Muscle of leg (tissue), 11 donors: ENCODE results near the gene UBXN2A. TPM values are rescaled to one million over a fixed set of nuclear protein-coding genes. Genes with fewer than 3 reads are reported as not detected.
"Not testable (repeated sequence)": the region's sequence is repeated elsewhere in the genome, so short reads cannot be mapped to it uniquely, and the experiment has no call there.

Source experiments
- DNase-seq: peaks from one replicate; pipeline ENCODE4 v3.0.0; 2013
- H3K27ac ChIP-seq: one replicate; pipeline ENCODE4 v1.5.1; 2013; ENCODE audit warnings: mild to moderate bottlenecking, low read length, control low read depth
- H3K27me3 ChIP-seq: one replicate; pipeline ENCODE4 v1.6.1; 2013; ENCODE audit warnings: low read length; ENCODE audit not compliant: control insufficient read depth, insufficient read depth
- H3K36me3 ChIP-seq: one replicate; pipeline ENCODE4 v1.6.1; 2013; ENCODE audit warnings: low read length; ENCODE audit not compliant: control insufficient read depth, insufficient read depth
- H3K4me1 ChIP-seq: one replicate; pipeline ENCODE4 v1.6.1; 2013; ENCODE audit warnings: low read length; ENCODE audit not compliant: control insufficient read depth, insufficient read depth
- H3K4me3 ChIP-seq: one replicate; pipeline ENCODE4 v1.5.1; 2013; ENCODE audit warnings: low read length, control low read depth
- H3K9me3 ChIP-seq: replicated peaks from 2 replicates; pipeline ENCODE4 v1.6.1; 2013; ENCODE audit warnings: low read depth, low read length; ENCODE audit not compliant: control insufficient read depth
- WGBS: methylation state at CpG from one replicate; pipeline ENCODE4 v1.1.5; 2013; ENCODE audit warnings: missing lambda C conversion rate; ENCODE audit not compliant: insufficient coverage; 5-methylcytosine and 5-hydroxymethylcytosine counted together
- polyA plus RNA-seq, 8 donors: library from polyadenylated mRNA; unstranded; fragments of 120-200 nt; gene quantifications; one replicate each; pipeline versions ENCODE4 v1.2.1 to v1.2.3, GENCODE V29; 2013; ENCODE audit warnings: inconsistent platforms in 1 of 8, low replicate concordance in 1 of 8; ENCODE audit not compliant: insufficient read length in 8 of 8, insufficient read depth in 1 of 8
- total RNA-seq: library from RNA; stranded (reverse); fragments of 120-200 nt; gene quantifications from one replicate; pipeline ENCODE4 v1.2.4, GENCODE V29; 2013

Gene UBXN2A
- total and polyA plus RNA-seq, 9 donors, result 13.8 to 23.9 (median 19.0) TPM

- not testable (repeated sequence) for H3K4me1 ChIP-seq, H3K9me3 ChIP-seq, H3K27ac ChIP-seq, H3K4me3 ChIP-seq, DNase-seq, H3K27me3 ChIP-seq
- peaks cover 11% of the 10 kb centered on the region for H3K36me3 ChIP-seq
- 94% methylated on average over 5 of the region's 6 CpGs for WGBS
Observed at GRCh38 chr2:24043133-24043532, 102.9 kb downstream of the UBXN2A start.

- Histone ChIP-seq H3K9me3 (no peaks in the 10 kb centered on the region), H3K36me3 (no peaks in the 10 kb centered on the region), H3K4me1 (peaks cover 16% of the 10 kb centered on the region), H3K27ac (no peak overlapping the region), H3K4me3 (no peak overlapping the region), H3K27me3 (peaks cover 9% of the 10 kb centered on the region)
- 87% methylated on average over 3 of the region's 11 CpGs for WGBS
- no peak for DNase-seq
Observed at GRCh38 chr2:24045511-24046508, 105.5 kb downstream of the UBXN2A start.

- peaks cover 9% of the 10 kb centered on the region for H3K27me3 ChIP-seq
- no CpG with 5 or more reads among the region's 2 CpGs for WGBS
- peaks cover 16% of the 10 kb centered on the region for H3K4me1 ChIP-seq
- no peak overlapping the region for H3K27ac ChIP-seq
- H3K9me3 ChIP-seq, result no peaks in the 10 kb centered on the region
- DNase-seq, result no peak
- H3K4me3 ChIP-seq, result peak overlapping the region; percentile 72
- H3K36me3 ChIP-seq, result no peaks in the 10 kb centered on the region
Observed at GRCh38 chr2:24046599-24046929, 106.3 kb downstream of the UBXN2A start.

- peak; percentile 100 for DNase-seq
- H3K27ac ChIP-seq, result peak within 1 kb of the TSS; percentile 70
- H3K4me1 ChIP-seq, result peaks cover 16% of the 10 kb centered on the region
- no peaks in the 10 kb centered on the region for H3K36me3 ChIP-seq
- no peaks in the 10 kb centered on the region for H3K9me3 ChIP-seq
- H3K27me3 ChIP-seq, result peaks cover 9% of the 10 kb centered on the region
- under 1% methylated on average over 32 of the region's 38 CpGs for WGBS
- peak within 1 kb of the TSS; percentile 72 for H3K4me3 ChIP-seq
Observed at GRCh38 chr2:24046930-24047702, 106.9 kb downstream of the UBXN2A start, which contains the start of gene WDCP. WDCP (minus strand) TSS chr2:24047391; CDS start chr2:24039494, 7,897 bp downstream.

- no peaks in the 10 kb centered on the region for H3K9me3 ChIP-seq
- DNase-seq, result peak; percentile 11
- peaks cover 16% of the 10 kb centered on the region for H3K4me1 ChIP-seq
- H3K4me3 ChIP-seq, result no peak overlapping the region
- H3K36me3 ChIP-seq, result no peaks in the 10 kb centered on the region
- peaks cover 9% of the 10 kb centered on the region for H3K27me3 ChIP-seq
- 24% methylated on average over 6 of the region's 8 CpGs for WGBS
- H3K27ac ChIP-seq, result no peak overlapping the region
Observed at GRCh38 chr2:24047703-24048033, 107.4 kb downstream of the UBXN2A start.

GRCh38 chr2:24048769-24049484, 108.7 kb downstream of the UBXN2A start:
- no CpG with 5 or more reads among the region's 23 CpGs for WGBS
- H3K36me3 ChIP-seq, result no peaks in the 10 kb centered on the region
- peaks cover 16% of the 10 kb centered on the region for H3K4me1 ChIP-seq
- no peak for DNase-seq
- H3K27me3 ChIP-seq, result peaks cover 9% of the 10 kb centered on the region
- H3K9me3 ChIP-seq, result no peaks in the 10 kb centered on the region
- peak overlapping the region; percentile 59 for H3K4me3 ChIP-seq
- H3K27ac ChIP-seq, result no peak overlapping the region

GRCh38 chr2:24049485-24050021, 109.3 kb downstream of the UBXN2A start, which contains the start of gene FKBP1B:
FKBP1B (plus strand) TSS chr2:24049741; CDS start chr2:24049850, 109 bp downstream.
- Histone ChIP-seq H3K27ac (no peak within 1 kb of the TSS), H3K36me3 (no peaks in the 10 kb centered on the region), H3K27me3 (peaks cover 9% of the 10 kb centered on the region), H3K4me1 (peaks cover 16% of the 10 kb centered on the region), H3K4me3 (peak within 1 kb of the TSS; percentile 59), H3K9me3 (no peaks in the 10 kb centered on the region)
- WGBS, result 0% methylated on average over 44 of the region's 52 CpGs
- peak; percentile 52 for DNase-seq

- Histone ChIP-seq H3K36me3 (no peaks in the 10 kb centered on the region), H3K9me3 (no peaks in the 10 kb centered on the region), H3K4me3 (peak overlapping the region; percentile 59), H3K4me1 (peaks cover 16% of the 10 kb centered on the region), H3K27me3 (peaks cover 9% of the 10 kb centered on the region), H3K27ac (no peak overlapping the region)
- WGBS, result under 1% methylated on average over 42 of the region's 47 CpGs
- DNase-seq, result peak; percentile 31
Observed at GRCh38 chr2:24050041-24050979, 110.0 kb downstream of the UBXN2A start.

- 85% methylated on average over 6 of the region's 8 CpGs for WGBS
- no peak overlapping the region for H3K27ac ChIP-seq
- H3K27me3 ChIP-seq, result peaks cover 9% of the 10 kb centered on the region
- DNase-seq, result no peak
- H3K4me3 ChIP-seq, result no peak overlapping the region
- no peaks in the 10 kb centered on the region for H3K9me3 ChIP-seq
- no peaks in the 10 kb centered on the region for H3K36me3 ChIP-seq
- peaks cover 13% of the 10 kb centered on the region for H3K4me1 ChIP-seq
Observed at GRCh38 chr2:24051833-24052232, 111.6 kb downstream of the UBXN2A start.
